PC-9 (cell line): ENCODE data around the gene PPP2R5C. TPM values are rescaled to one million over a fixed set of nuclear protein-coding genes. Genes with fewer than 3 reads are reported as not detected.

Experiments
- BruUV-seq: library from RNA; stranded (reverse); fragments of 400-500 nt; replicated peaks from 2 replicates; lab custom pipeline; 2021; lab: Mats Ljungman, UMichigan
- CTCF ChIA-PET: fragments of 300-600 bp; sonication (Branson Sonifier 250); formaldehyde crosslinking; loops from one replicate; lab custom pipeline; 2022; ENCODE audit warnings: antibody characterized with exemption; lab: Charles Lee
- POLR2A ChIA-PET: fragments of 300-600 bp; sonication (Branson Sonifier 250); formaldehyde crosslinking; loops from one replicate; lab custom pipeline; 2022; ENCODE audit warnings: antibody characterized with exemption; ENCODE audit not compliant: unreplicated experiment; lab: Charles Lee
- DNase-seq, 2 experiments: peaks; one replicate each; pipeline versions ENCODE4 v3.0.0 to v3.0.0-alpha.2; 2015 to 2022; ENCODE audit warnings: mixed read lengths in 1 of 2
- H2AFZ ChIP-seq: fragments of 200-600 bp; sonication (generic); 2 replicates; pipeline ENCODE4 v1.8.1; 2017; ENCODE audit warnings: antibody characterized with exemption
- H3F3A ChIP-seq: fragments of 200-600 bp; sonication (generic); 2 replicates; pipeline ENCODE4 v1.8.1; 2017; ENCODE audit warnings: antibody characterized with exemption, mild to moderate bottlenecking, low read depth; ENCODE audit not compliant: insufficient read depth
- H3K27ac ChIP-seq: fragments of 200-600 bp; sonication (generic); 2 replicates; pipeline ENCODE4 v1.6.1; 2016; ENCODE audit warnings: mixed run types
- H3K27me3 ChIP-seq: fragments of 200-600 bp; sonication (generic); 2 replicates; pipeline ENCODE4 v1.6.1; 2016; ENCODE audit warnings: low read depth, mixed run types; ENCODE audit not compliant: insufficient read depth
- H3K36me3 ChIP-seq: fragments of 200-600 bp; sonication (generic); 2 replicates; pipeline ENCODE4 v1.6.1; 2016; ENCODE audit warnings: low read depth, mixed run types
- H3K4me1 ChIP-seq: fragments of 200-600 bp; sonication (generic); replicated peaks from 2 replicates; pipeline ENCODE4 v1.6.1; 2016; ENCODE audit warnings: mixed run types; ENCODE audit not compliant: insufficient read depth
- H3K4me2 ChIP-seq: fragments of 200-600 bp; sonication (generic); 2 replicates; pipeline ENCODE4 v1.6.1; 2017; ENCODE audit warnings: mixed run types
- H3K4me3 ChIP-seq: fragments of 200-600 bp; sonication (generic); 2 replicates; pipeline ENCODE4 v1.6.1; 2016; ENCODE audit warnings: mixed run types
- H3K79me2 ChIP-seq: fragments of 200-600 bp; sonication (generic); 2 replicates; pipeline ENCODE4 v1.6.1; 2017; ENCODE audit warnings: low read depth, mixed run types
- H3K9me2 ChIP-seq: fragments of 200-600 bp; sonication (generic); 2 replicates; pipeline ENCODE4 v1.8.1; 2017; ENCODE audit warnings: mild to moderate bottlenecking; ENCODE audit not compliant: insufficient read depth
- H3K9me3 ChIP-seq: fragments of 200-600 bp; sonication (generic); 2 replicates; pipeline ENCODE4 v1.8.1; 2016; ENCODE audit warnings: low read depth; ENCODE audit not compliant: insufficient read depth
- H4K20me1 ChIP-seq: fragments of 200-600 bp; sonication (generic); 2 replicates; pipeline ENCODE4 v1.8.1; 2017; ENCODE audit not compliant: insufficient read depth
- EZH2 ChIP-seq: fragments of 200-600 bp; sonication (generic); IDR thresholded peaks from 2 replicates; pipeline ENCODE4 v1.8.0; 2017; ENCODE audit warnings: antibody characterized with exemption, low read depth
- intact Hi-C: fragments of 100-400 bp; cut with micrococcal nuclease; formaldehyde crosslinking; loops from one replicate; pipeline ENCODE4 v1.10.0; 2022; ENCODE audit not compliant: unreplicated experiment
- total RNA-seq: library from RNA; stranded (reverse); gene quantifications from 2 replicates; pipeline ENCODE4 v1.2.3, GENCODE V29; 2021
- TF ChIP-seq, protein P1 (sequence below): fragments of 200-600 bp; sonication (generic); conservative IDR thresholded peaks from 2 replicates; pipeline ENCODE4 v1.6.1; 2017; ENCODE audit warnings: mixed run types, antibody characterized with exemption, mild to moderate bottlenecking, moderate library complexity

PPP2R5C gene
- total RNA-seq, 1 experiment from 2014 or later = 401 TPM

DNA sequence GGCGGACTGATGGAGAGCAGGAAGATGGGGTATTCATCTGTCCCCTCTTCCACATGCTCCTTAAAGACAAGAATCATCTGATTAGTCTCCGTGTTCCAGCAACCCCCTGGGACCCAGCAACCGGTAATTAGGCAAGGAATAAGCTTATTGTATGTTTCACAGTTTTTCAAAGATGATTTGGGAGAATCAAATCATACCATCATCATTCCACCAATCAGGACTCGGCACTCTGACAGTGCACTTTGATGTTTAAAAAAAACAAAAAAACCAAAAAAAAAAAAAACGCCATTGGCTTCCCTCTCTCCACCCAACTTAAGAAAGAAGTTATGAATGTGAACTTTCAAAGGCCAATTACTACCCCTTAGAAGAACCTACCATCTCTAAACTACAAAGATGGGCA lies 201.5 kb downstream of the PPP2R5C start:
- peaks cover 40% of the 10 kb centered on the region for H3K79me2 ChIP-seq
- no peaks in the 10 kb centered on the region for H3K27me3 ChIP-seq
- H2AFZ ChIP-seq = no peak overlapping the region
- H3K36me3 ChIP-seq = peaks cover 6% of the 10 kb centered on the region
- peaks cover 51% of the 10 kb centered on the region for H3K4me1 ChIP-seq
- H3K9me2 ChIP-seq = no peaks in the 10 kb centered on the region
- DNase-seq = no peak
- no TSS peak for BruUV-seq
- H3K9me3 ChIP-seq = no peaks in the 10 kb centered on the region
- ChIA-PET POLR2A (no interaction called here), CTCF (interaction anchor here (0.6 kb wide), 1 partner anchor 135 kb away, joined by 3 read pairs; no protein-coding TSS in a partner anchor)
- H3F3A ChIP-seq = peaks cover 34% of the 10 kb centered on the region
- no peaks in the 10 kb centered on the region for H4K20me1 ChIP-seq
- TF ChIP-seq, protein P1, sequence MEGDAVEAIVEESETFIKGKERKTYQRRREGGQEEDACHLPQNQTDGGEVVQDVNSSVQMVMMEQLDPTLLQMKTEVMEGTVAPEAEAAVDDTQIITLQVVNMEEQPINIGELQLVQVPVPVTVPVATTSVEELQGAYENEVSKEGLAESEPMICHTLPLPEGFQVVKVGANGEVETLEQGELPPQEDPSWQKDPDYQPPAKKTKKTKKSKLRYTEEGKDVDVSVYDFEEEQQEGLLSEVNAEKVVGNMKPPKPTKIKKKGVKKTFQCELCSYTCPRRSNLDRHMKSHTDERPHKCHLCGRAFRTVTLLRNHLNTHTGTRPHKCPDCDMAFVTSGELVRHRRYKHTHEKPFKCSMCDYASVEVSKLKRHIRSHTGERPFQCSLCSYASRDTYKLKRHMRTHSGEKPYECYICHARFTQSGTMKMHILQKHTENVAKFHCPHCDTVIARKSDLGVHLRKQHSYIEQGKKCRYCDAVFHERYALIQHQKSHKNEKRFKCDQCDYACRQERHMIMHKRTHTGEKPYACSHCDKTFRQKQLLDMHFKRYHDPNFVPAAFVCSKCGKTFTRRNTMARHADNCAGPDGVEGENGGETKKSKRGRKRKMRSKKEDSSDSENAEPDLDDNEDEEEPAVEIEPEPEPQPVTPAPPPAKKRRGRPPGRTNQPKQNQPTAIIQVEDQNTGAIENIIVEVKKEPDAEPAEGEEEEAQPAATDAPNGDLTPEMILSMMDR = no peak
- no peak for TF ChIP-seq EZH2
- H3K4me2 ChIP-seq = peak overlapping the region; percentile 15; the same call in 1 of the 2 replicates
- intact Hi-C loops = loop anchor here (2.0 to 10.0 kb wide), 4 partner anchors 69 to 552 kb away; no protein-coding TSS in a partner anchor
- no peak overlapping the region for H3K4me3 ChIP-seq
- H3K27ac ChIP-seq = peak overlapping the region; percentile 16; the same call in 1 of the 2 replicates

DNA sequence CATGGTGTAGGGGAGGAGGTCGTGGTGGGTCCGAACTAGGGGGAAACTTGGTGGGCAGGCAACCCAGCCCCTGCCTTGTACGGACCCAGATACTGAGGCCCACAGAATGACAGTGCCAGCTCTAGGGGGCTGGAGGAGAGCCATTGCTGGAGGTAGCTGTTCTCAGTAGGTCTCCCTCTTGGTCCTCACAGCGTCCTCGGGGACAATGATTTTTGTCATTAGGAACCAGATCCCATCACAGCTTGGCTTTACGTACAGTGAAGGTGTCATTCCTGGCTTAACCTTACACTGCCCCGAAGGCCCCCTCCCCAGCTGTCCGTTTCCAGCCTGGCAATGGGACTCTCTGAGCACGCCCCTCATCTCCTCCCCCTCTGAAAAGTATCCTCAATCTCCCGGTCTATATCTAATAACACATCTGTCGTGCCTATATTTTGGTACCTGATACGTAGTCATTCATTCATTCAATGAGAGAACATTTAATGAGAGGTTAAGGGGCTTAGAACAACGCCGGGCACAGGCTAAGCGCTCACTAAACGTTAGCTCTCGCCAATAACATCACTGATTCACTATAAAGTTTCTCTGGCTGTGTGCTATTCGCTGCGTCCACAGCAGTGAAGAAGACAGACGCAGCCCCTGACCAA lies 202.3 kb downstream of the PPP2R5C start:
- intact Hi-C loops = loop anchor here (1.0 to 10.0 kb wide), 7 partner anchors 9 to 551 kb away; no protein-coding TSS in a partner anchor
- no peaks in the 10 kb centered on the region for H3K9me3 ChIP-seq
- no peaks in the 10 kb centered on the region for H4K20me1 ChIP-seq
- BruUV-seq = TSS peak; percentile 49
- H3K79me2 ChIP-seq = peaks cover 48% of the 10 kb centered on the region
- CTCF ChIA-PET = interaction anchor here (0.6 kb wide), 1 partner anchor 134 kb away, joined by 3 read pairs; no protein-coding TSS in a partner anchor
- no peak overlapping the region for H3K27ac ChIP-seq
- TF ChIP-seq, protein P1 = no peak
- no peak for TF ChIP-seq EZH2
- H3K4me2 ChIP-seq = peak overlapping the region; percentile 74
- peak overlapping the region; percentile 82 for H2AFZ ChIP-seq
- H3F3A ChIP-seq = peaks cover 30% of the 10 kb centered on the region
- no peaks in the 10 kb centered on the region for H3K9me2 ChIP-seq
- peaks cover 13% of the 10 kb centered on the region for H3K36me3 ChIP-seq
- H3K27me3 ChIP-seq = no peaks in the 10 kb centered on the region
- POLR2A ChIA-PET = no interaction called here
- DNase-seq = no peak
- H3K4me3 ChIP-seq = peak overlapping the region; percentile 76; the same call in 1 of the 2 replicates
- peaks cover 57% of the 10 kb centered on the region for H3K4me1 ChIP-seq

DNA sequence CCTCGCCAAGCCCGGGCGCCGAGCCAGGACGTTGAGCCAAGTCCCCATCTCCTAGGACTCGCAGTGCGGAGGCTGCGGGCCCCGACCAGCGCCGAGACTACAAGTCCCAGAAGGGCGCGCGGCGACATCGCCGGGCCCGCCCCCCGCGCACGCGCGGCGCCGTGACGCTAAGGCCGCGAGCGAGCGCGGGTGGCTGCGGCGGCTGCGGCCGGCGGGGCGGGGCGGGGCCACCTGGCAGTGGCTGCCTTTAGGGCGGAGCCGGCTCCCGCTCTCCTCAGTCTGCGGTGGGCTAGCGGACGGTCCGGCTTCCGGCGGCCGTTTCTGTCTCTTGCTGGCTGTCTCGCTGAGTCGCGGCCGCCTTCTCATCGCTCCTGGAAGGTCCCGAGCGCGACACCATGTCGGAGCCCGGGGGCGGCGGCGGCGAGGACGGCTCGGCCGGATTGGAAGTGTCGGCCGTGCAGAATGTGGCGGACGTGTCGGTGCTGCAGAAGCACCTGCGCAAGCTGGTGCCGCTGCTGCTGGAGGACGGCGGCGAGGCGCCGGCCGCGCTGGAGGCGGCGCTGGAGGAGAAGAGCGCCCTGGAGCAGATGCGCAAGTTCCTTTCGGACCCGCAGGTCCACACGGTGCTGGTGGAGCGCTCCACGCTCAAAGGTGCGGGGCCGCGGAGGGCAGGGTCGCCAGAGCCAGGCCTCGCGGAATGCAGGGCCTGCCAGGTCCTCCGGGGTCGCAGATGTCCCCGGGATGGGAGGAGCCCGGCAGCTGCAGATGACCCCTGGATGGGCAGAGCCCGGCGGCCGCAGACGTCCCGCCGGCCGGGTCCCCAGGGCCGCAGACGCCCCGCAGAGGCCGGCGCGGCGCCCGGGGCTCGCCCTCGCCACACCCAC lies 203.0 kb downstream of the PPP2R5C start, which contains the start of gene DYNC1H1:
TSS of gene DYNC1H1 (plus strand) at position 277 of the 884 bp plus-strand sequence. CDS start at position 396, 119 bp downstream.
- H3K27me3 ChIP-seq = no peaks in the 10 kb centered on the region
- H3K36me3 ChIP-seq = peaks cover 18% of the 10 kb centered on the region
- peak within 1 kb of the TSS; percentile 85 for H3K4me2 ChIP-seq
- peaks cover 37% of the 10 kb centered on the region for H3F3A ChIP-seq
- H3K4me3 ChIP-seq = peak within 1 kb of the TSS; percentile 76
- DNase-seq = peak; percentile 83 to 99
- ChIA-PET CTCF (no interaction called here), POLR2A (interaction anchor here (0.7 to 1.3 kb wide), 3 partner anchors 16 to 86 kb away, joined by 3 to 7 read pairs (median 4); no protein-coding TSS in a partner anchor)
- TF ChIP-seq, protein P1 = no peak; the same call in 1 of the 2 replicates
- no peak for TF ChIP-seq EZH2
- no peaks in the 10 kb centered on the region for H4K20me1 ChIP-seq
- BruUV-seq = TSS peak; percentile 29
- no peaks in the 10 kb centered on the region for H3K9me3 ChIP-seq
- intact Hi-C loops = loop anchor here (1.0 to 10.0 kb wide), 6 partner anchors 8 to 550 kb away; no protein-coding TSS in a partner anchor
- peaks cover 59% of the 10 kb centered on the region for H3K4me1 ChIP-seq
- H2AFZ ChIP-seq = peak within 1 kb of the TSS; percentile 82
- H3K9me2 ChIP-seq = no peaks in the 10 kb centered on the region
- H3K27ac ChIP-seq = peak within 1 kb of the TSS; percentile 75
- peaks cover 55% of the 10 kb centered on the region for H3K79me2 ChIP-seq
